HCT116 (cell line): ENCODE results near the gene MYO16. TPM values are rescaled to one million over a fixed set of nuclear protein-coding genes. Genes with fewer than 3 reads are reported as not detected.
"Not testable (repeated sequence)": the region's sequence is repeated elsewhere in the genome, so short reads cannot be mapped to it uniquely, and the experiment has no call there.

Experiments
- ATAC-seq: fragments of 200-7000 bp; cut with Tn5 transposase; 2 replicates; pipeline ENCODE4 v1.9.1; 2020; ENCODE audit warnings: mild to moderate bottlenecking, moderate library complexity
- BruUV-seq: library from RNA; stranded (reverse); fragments of 400-500 nt; replicated peaks from 2 replicates; lab custom pipeline; 2021; lab: Mats Ljungman, UMichigan
- CTCF ChIA-PET: fragments of 300-600 bp; sonication (Branson Sonifier 250); formaldehyde crosslinking; loops from one replicate; lab custom pipeline; 2021; ENCODE audit warnings: antibody characterized with exemption; lab: Charles Lee
- POLR2A ChIA-PET: fragments of 300-600, 350-600 bp; sonication (Branson Sonifier 250); formaldehyde crosslinking; loops from one replicate; lab custom pipeline; 2021; ENCODE audit warnings: antibody characterized with exemption; lab: Charles Lee
- RAD21 ChIA-PET, 2 experiments: fragments of 300-600 bp; sonication (Branson Sonifier 250); formaldehyde crosslinking; loops; one replicate each; lab custom pipeline; 2023; ENCODE audit warnings: low total read pairs in 2 of 2; ENCODE audit not compliant: uncharacterized antibody in 2 of 2, unreplicated experiment in 2 of 2, low non-redundant PET in 1 of 2; lab: Charles Lee
- DNase-seq: peaks from one replicate; pipeline ENCODE4 v3.0.0-alpha.2; 2010; ENCODE audit warnings: low read depth, low spot score
- H2AFZ ChIP-seq: fragments of 200-600 bp; shearing (Covaris generic), sonication (generic); 2 replicates; pipeline ENCODE4 v1.6.1; 2017; ENCODE audit warnings: low read depth, mixed run types, mixed read lengths, antibody characterized with exemption, low read length; ENCODE audit not compliant: poor library complexity, severe bottlenecking
- H3K27ac ChIP-seq: 2 replicates; pipeline ENCODE4 v1.5.1; 2012; ENCODE audit warnings: low read depth, low read length
- H3K27me3 ChIP-seq: fragments of 200-600 bp; sonication (generic); 2 replicates; pipeline ENCODE4 v1.6.1; 2016; ENCODE audit warnings: mixed run types, low read length, mixed read lengths; ENCODE audit not compliant: insufficient read depth
- H3K36me3 ChIP-seq, 2 experiments: fragments of 200-500 bp in 1 of 2; fragments of 200-600 bp in 1 of 2; sonication (Bioruptor generic) in 1 of 2; sonication (generic) in 1 of 2; 2 replicates each; pipeline versions ENCODE4 v1.5.1 to v1.6.1; 2014 to 2016; ENCODE audit warnings: low read length in 2 of 2, inconsistent platforms in 1 of 2, mixed read lengths in 1 of 2, mixed run types in 1 of 2; ENCODE audit not compliant: insufficient read depth in 2 of 2, control insufficient read depth in 1 of 2
- H3K4me1 ChIP-seq, 2 experiments: fragments of 200-600 bp in 1 of 2; sonication (generic) in 1 of 2; 2 replicates each; pipeline versions ENCODE4 v1.5.1 to v1.6.1; 2012 to 2017; ENCODE audit warnings: low read length in 2 of 2, inconsistent platforms in 1 of 2, mild to moderate bottlenecking in 1 of 2, mixed read lengths in 1 of 2, mixed run types in 1 of 2, moderate library complexity in 1 of 2; ENCODE audit not compliant: insufficient read depth in 2 of 2, control insufficient read depth in 1 of 2
- H3K4me2 ChIP-seq: fragments of 200-600 bp; sonication (generic); 2 replicates; pipeline ENCODE4 v1.6.1; 2017; ENCODE audit warnings: mixed run types, low read length, mixed read lengths
- H3K4me3 ChIP-seq, 2 experiments: fragments of 200-600 bp in 1 of 2; sonication (generic) in 1 of 2; replicated peaks in 1 of 2; 2 replicates each; pipeline ENCODE4 v1.5.1; 2011 to 2016; ENCODE audit warnings: low read length in 2 of 2, control low read depth in 1 of 2, low read depth in 1 of 2, mild to moderate bottlenecking in 1 of 2, mixed read lengths in 1 of 2, mixed run types in 1 of 2
- H3K79me2 ChIP-seq: fragments of 200-600 bp; sonication (generic); 2 replicates; pipeline ENCODE4 v1.6.1; 2017; ENCODE audit warnings: mild to moderate bottlenecking, mixed run types, low read length, moderate library complexity, mixed read lengths; ENCODE audit not compliant: insufficient read depth
- H3K9ac ChIP-seq: fragments of 200-600 bp; sonication (generic); 2 replicates; pipeline ENCODE4 v1.6.1; 2016; ENCODE audit warnings: low read length, mixed read lengths
- H3K9me2 ChIP-seq: fragments of 200-600 bp; sonication (generic), shearing (Covaris generic); 2 replicates; pipeline ENCODE4 v1.6.1; 2017; ENCODE audit warnings: mixed run types, mild to moderate bottlenecking, moderate library complexity; ENCODE audit not compliant: insufficient read depth
- H3K9me3 ChIP-seq, 2 experiments: fragments of 200-500 bp in 1 of 2; fragments of 200-600 bp in 1 of 2; sonication (Bioruptor generic) in 1 of 2; sonication (generic) in 1 of 2; 2 replicates each; pipeline ENCODE4 v1.6.1; 2014 to 2017; ENCODE audit warnings: low read length in 2 of 2, mixed read lengths in 2 of 2, inconsistent platforms in 1 of 2, low read depth in 1 of 2, mild to moderate bottlenecking in 1 of 2, mixed run types in 1 of 2, moderate library complexity in 1 of 2; ENCODE audit not compliant: control insufficient read depth in 1 of 2, insufficient read depth in 1 of 2
- H4K20me1 ChIP-seq: fragments of 200-600 bp; sonication (generic), shearing (Covaris generic); 2 replicates; pipeline ENCODE4 v1.6.1; 2017; ENCODE audit warnings: mixed run types, mild to moderate bottlenecking, moderate library complexity; ENCODE audit not compliant: insufficient read depth
- RAD21 ChIP-seq: IDR thresholded peaks from 2 replicates; pipeline ENCODE4 v1.6.1; 2012; ENCODE audit warnings: low read depth, mild to moderate bottlenecking
- ZFX ChIP-seq: fragments of 450-650 bp; IDR thresholded peaks from 2 replicates; pipeline ENCODE4 v1.6.1; 2017
- intact Hi-C: fragments of 100-400 bp; cut with micrococcal nuclease; formaldehyde crosslinking; loops from 2 replicates; pipeline ENCODE4 v1.10.0; 2022
- total RNA-seq: library from RNA; stranded (reverse); gene quantifications from one replicate; pipeline ENCODE4 v1.2.1, GENCODE V29; 2021; ENCODE audit not compliant: unreplicated experiment
- TF ChIP-seq, protein P1 (sequence below): IDR thresholded peaks from 2 replicates; pipeline ENCODE4 v1.6.1; 2012; ENCODE audit warnings: low read depth
- TF ChIP-seq, protein P2 (sequence below): IDR thresholded peaks from 2 replicates; pipeline ENCODE4 v1.6.1; 2012

The MYO16 gene
- total RNA-seq, 1 experiment from 2014 or later: 0.07 TPM

DNA sequence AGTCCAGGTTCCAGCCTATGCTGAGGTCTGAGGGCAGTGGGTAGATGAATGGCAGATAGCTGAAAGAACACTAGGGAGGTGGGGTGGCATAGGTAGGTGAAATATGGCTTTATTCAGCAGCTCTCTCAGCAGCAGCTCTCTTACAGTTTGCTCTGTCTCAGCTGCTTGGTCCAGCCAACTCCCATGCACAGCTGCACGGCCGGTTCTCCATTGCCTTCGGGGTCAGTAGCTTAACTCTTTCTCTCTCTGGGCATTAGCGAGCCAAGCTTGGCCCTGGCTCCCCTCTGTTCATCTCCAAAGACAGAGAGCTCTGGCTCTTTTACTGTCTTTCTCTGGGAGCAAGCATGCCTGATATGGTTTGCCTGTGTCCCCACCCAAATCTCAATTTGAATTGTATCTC, 151.9 kb downstream of the MYO16 start:
- ChIA-PET CTCF (no interaction called here), POLR2A (no interaction called here)
- H3K27me3 ChIP-seq: no peaks in the 10 kb centered on the region
- ATAC-seq: no peak
- H3K27ac ChIP-seq: no peak overlapping the region
- intact Hi-C loops: no loop called here
- TF ChIP-seq ZFX: no peak
- TF ChIP-seq RAD21: no peak
- TF ChIP-seq, all 23 proteins: peak for 0
- Histone ChIP-seq H3K36me3 (no peaks in the 10 kb centered on the region), H3K9ac (no peak overlapping the region), H3K79me2 (no peaks in the 10 kb centered on the region), H3K9me3 (no peaks in the 10 kb centered on the region), H2AFZ (peak overlapping the region; percentile 71), H3K4me1 (peaks cover 16 to 47% of the 10 kb centered on the region in 2 experiments), H4K20me1 (no peaks in the 10 kb centered on the region), H3K4me3 (no peak overlapping the region), H3K4me2 (peak overlapping the region; percentile 31; the same call in 1 of the 2 replicates), H3K9me2 (no peaks in the 10 kb centered on the region)
- RAD21 ChIA-PET: no interaction called here
- BruUV-seq: no TSS peak
- DNase-seq: no peak

DNA sequence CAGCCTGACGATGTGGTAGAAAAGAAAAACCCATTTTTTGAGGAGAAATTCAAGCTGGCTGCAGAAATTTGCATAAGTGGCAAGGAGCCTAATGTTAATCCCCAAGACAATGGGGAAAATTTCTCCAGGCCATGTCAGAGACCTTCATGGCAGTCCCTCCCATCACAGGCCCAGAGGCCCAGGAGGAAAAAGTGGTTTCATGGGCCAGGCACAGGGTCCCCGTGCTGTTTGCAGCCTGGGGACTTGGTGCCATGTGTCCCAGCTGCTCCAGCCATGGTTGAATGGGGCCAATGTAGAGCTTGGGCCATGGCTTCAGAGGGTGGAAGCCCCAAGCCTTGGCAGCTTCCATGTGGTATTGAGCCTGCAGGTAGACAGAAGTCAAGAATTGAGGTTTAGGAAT, 153.1 kb downstream of the MYO16 start:
- H3K27ac ChIP-seq, POLR2A ChIA-PET, H2AFZ ChIP-seq, H3K4me3 ChIP-seq, H3K9ac ChIP-seq, H4K20me1 ChIP-seq, RAD21 ChIA-PET, H3K36me3 ChIP-seq, ATAC-seq, intact Hi-C loops, H3K4me2 ChIP-seq, CTCF ChIA-PET, H3K9me2 ChIP-seq, H3K27me3 ChIP-seq, DNase-seq, H3K79me2 ChIP-seq, H3K9me3 ChIP-seq, BruUV-seq: not testable (repeated sequence)
- peaks cover 12 to 38% of the 10 kb centered on the region in 2 experiments for H3K4me1 ChIP-seq

DNA sequence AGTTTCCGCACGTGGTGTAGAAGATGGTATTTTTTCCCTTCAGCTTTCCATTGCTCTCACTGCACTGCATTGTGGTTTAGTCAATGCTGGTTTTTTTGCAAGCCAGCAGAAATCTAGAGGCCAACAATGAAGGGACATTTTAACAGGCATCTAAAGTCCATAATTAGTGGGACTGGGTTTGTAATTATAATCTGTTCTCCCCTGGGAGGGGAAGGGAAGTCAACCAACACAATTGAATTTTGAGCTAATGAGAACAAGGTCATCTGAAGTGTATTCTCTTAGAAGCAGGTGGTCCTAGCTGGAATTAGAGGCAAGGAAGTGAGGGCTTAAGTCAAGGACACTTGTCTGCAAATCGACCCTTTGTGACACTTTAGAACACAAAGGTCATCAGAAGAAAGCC, 156.4 kb downstream of the MYO16 start:
- Histone ChIP-seq H2AFZ (no peak overlapping the region), H3K27ac (no peak overlapping the region), H3K9me3 (no peaks in the 10 kb centered on the region), H3K9me2 (no peaks in the 10 kb centered on the region), H4K20me1 (no peaks in the 10 kb centered on the region), H3K79me2 (no peaks in the 10 kb centered on the region), H3K4me2 (no peak overlapping the region), H3K4me1 (peaks cover 0 to 5% of the 10 kb centered on the region in 2 experiments; a peak in 1 of 4 replicates), H3K4me3 (no peak overlapping the region), H3K9ac (no peak overlapping the region), H3K27me3 (no peaks in the 10 kb centered on the region), H3K36me3 (no peaks in the 10 kb centered on the region)
- ATAC-seq: no peak
- DNase-seq: no peak
- intact Hi-C loops: no loop called here
- POLR2A ChIA-PET: no interaction called here
- TF ChIP-seq, protein P1, sequence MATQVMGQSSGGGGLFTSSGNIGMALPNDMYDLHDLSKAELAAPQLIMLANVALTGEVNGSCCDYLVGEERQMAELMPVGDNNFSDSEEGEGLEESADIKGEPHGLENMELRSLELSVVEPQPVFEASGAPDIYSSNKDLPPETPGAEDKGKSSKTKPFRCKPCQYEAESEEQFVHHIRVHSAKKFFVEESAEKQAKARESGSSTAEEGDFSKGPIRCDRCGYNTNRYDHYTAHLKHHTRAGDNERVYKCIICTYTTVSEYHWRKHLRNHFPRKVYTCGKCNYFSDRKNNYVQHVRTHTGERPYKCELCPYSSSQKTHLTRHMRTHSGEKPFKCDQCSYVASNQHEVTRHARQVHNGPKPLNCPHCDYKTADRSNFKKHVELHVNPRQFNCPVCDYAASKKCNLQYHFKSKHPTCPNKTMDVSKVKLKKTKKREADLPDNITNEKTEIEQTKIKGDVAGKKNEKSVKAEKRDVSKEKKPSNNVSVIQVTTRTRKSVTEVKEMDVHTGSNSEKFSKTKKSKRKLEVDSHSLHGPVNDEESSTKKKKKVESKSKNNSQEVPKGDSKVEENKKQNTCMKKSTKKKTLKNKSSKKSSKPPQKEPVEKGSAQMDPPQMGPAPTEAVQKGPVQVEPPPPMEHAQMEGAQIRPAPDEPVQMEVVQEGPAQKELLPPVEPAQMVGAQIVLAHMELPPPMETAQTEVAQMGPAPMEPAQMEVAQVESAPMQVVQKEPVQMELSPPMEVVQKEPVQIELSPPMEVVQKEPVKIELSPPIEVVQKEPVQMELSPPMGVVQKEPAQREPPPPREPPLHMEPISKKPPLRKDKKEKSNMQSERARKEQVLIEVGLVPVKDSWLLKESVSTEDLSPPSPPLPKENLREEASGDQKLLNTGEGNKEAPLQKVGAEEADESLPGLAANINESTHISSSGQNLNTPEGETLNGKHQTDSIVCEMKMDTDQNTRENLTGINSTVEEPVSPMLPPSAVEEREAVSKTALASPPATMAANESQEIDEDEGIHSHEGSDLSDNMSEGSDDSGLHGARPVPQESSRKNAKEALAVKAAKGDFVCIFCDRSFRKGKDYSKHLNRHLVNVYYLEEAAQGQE: no peak
- TF ChIP-seq, protein P2, sequence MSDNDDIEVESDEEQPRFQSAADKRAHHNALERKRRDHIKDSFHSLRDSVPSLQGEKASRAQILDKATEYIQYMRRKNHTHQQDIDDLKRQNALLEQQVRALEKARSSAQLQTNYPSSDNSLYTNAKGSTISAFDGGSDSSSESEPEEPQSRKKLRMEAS: no peak
- RAD21 ChIA-PET: no interaction called here
- no TSS peak for BruUV-seq
- CTCF ChIA-PET: no interaction called here
